ENCODE results near the gene HM13.
A peak's percentile ranks its signal among the peaks of the same experiment; 100 is the strongest.
"Not testable (repeated sequence)": the region's sequence is repeated elsewhere in the genome, so short reads cannot be mapped to it uniquely, and the experiment has no call there.

The HM13 gene

DNA sequence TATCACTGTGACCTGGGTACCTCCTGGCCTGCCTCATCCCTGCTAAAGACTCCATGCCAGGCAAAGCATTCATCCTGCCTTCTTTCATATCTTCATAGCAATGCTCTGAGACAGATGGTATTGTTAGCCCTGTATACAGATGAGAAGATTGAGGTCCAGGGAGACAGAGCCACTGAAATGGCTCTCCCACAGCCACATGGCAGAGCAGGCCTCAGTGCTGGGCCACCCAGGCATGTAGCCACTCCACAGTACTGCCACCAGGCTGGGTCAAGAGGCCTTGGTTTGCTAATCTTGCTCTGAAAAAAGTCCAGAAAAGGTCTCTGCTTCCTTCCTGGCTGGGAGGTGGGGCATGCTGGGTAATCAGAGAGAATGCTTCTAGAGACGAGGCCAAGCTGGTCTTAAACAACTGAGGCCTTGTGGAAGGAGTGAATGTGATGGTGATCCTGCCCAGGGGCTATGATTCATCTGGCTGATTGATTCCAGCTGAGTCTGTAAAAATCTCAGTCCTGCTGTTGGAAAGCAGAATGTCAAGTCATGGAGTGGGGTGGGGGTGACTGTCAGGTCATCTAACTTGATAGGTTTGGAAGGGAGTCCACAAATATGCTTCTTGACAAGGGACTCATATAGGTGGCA is 29.8 kb downstream of the HM13 start:
- no peak for DNase-seq

DNA sequence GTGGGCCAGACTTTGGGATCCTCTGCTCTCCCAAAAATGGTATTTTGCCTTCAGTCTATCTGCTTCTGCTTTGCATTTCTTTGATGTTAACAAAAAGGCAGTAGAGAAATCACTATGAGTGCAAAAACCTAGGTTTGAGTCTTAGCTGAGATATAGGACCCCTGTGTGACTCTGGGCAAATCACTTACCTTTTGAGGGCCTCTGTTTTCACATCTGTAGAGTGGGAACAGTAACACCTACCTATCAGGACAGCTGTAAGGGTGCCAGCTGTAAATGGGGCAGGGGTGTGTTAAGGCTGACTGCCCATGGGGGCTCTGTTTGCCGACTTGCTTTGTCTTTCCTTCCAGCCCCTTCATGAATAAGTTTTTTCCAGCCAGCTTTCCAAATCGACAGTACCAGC is 30.4 kb downstream of the HM13 start:
- DNase-seq = no peak

DNA sequence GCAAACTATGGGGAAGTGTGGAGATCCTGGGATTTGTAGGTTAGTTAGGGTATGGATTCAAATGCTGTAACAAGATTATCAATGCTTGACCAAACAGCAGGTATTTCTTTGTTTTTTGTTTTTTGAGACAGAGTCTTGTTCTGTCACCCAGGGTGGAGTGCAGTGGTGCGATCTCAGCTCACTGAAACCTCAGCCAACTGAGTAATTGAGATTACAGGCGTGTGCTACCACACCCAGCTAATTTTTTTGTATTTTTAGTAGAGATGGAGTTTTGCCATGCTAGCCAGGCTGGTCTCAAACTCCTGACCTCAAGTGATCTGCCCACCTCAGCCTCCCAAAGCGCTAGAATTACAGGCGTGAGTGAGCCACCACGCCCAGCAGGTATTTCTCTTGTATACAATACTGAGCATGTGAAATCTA is 31.4 kb downstream of the HM13 start:
- DNase-seq = not testable (repeated sequence)

DNA sequence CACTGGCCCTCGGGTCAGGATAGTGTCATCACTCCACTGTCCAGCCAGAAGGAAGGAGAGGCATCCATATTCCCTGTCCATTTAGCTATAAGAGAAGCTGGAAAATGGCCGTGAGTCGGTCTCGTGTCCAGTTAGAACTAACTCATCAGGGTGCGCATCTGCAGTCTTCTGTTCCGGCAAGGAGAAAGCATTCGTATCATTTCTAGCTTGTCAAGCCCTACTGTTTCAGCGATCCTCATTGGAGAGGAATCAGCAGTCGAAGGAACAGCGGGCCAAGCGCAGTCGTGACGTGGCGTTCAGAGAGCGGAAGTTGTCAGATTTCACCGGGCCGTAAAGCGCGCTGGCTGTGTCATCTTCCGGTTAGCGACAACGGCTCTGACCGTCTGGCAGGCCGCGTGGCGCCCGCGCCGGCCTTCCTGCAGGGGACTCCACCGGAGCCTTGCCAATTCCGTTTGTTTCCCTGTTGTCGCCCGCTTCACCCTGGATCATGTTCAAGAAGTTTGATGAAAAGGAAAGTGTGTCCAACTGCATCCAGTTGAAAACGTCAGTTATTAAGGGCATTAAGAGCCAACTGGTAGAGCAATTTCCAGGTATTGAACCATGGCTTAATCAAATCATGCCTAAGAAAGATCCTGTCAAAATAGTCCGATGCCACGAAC is 32.9 kb downstream of the HM13 start:
- DNase-seq = peak; percentile 49

DNA sequence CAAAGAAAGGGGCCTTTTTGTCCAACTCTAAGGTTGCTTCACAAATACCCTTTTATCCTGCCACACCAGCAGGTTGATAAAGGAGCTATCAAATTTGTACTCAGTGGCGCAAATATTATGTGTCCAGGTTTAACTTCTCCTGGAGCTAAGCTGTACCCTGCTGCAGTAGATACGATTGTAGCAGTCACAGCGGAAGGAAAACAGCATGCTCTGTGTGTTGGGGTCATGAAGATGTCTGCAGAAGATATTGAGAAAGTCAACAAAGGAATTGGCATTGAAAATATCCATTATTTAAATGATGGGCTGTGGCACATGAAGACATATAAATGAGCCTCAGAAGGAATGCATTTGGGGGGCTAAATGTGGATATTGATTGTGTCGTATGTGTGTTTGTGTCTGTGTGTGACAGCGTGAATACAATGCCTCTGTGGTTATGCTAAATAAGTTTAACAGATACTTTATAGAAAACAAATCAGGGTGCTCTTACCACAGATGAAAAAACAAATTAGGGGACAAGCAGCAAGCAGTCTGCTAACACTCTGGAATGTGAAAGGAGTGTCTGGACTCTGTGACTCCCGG is 33.6 kb downstream of the HM13 start:
- no peak for DNase-seq

DNA sequence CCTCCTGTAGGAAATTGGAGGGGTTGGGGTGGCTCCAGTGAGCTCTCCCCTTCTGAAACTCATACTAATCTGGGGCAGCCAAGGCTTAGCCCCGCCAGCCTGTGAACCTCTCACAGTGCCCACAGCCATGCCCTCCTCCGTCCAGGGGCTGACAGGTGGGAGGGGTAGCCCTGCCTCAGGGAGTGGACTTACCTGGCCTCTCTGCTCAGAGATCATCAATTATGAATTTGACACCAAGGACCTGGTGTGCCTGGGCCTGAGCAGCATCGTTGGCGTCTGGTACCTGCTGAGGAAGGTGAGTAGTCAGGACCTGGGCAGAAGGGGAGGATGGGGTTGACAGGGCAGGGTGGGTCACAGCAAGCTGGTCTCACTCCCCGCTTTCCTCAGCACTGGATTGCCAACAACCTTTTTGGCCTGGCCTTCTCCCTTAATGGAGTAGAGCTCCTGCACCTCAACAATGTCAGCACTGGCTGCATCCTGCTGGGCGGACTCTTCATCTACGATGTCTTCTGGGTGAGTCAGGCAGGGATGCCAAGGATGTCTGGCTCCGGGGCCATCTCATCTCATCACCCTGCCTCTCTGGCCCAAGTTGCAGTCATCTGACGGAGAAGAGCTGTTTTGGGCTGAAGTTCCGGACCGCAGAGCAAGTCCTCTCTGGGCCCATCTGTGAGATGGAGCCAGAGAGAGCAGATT is 34.7 kb downstream of the HM13 start:
- no peak for DNase-seq

DNA sequence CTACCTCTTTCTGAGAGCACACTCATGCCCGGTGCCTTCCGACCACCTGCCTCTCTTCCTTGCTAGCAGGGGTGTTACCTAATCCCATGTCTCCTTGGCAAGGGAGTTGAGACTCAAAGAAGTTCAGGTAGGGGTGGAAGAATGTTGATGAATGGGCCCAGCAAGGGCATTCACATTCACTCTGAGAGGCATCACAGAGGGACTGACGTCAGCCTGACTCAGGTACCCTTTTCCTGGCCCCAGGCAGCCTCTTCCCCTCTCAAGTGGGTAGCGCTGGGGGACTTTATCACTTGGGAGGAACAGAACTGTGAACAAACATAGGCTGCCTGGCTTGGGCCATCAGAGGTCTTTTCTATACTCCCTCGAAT is 35.3 kb downstream of the HM13 start:
- no peak for DNase-seq

DNA sequence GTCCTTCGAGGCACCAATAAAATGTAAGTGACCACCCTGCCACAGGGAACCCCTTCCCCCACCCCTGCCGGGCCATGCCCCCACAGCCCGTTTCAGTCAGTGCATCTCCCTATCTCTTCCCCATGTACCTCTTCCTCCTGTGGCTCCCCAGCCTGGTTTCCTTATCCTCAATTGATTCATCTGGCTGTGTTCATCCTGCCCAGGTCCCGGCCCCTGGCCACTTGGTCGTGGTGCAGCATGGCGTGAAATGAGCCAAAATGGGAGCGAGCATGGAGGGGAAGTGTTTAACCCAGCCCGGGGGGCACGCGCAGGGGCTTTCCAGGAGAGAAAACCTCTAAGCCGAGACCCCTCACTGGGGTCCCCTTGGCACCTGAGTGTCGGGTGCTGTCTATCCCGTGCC is 35.9 kb downstream of the HM13 start:
- DNase-seq = no peak

DNA sequence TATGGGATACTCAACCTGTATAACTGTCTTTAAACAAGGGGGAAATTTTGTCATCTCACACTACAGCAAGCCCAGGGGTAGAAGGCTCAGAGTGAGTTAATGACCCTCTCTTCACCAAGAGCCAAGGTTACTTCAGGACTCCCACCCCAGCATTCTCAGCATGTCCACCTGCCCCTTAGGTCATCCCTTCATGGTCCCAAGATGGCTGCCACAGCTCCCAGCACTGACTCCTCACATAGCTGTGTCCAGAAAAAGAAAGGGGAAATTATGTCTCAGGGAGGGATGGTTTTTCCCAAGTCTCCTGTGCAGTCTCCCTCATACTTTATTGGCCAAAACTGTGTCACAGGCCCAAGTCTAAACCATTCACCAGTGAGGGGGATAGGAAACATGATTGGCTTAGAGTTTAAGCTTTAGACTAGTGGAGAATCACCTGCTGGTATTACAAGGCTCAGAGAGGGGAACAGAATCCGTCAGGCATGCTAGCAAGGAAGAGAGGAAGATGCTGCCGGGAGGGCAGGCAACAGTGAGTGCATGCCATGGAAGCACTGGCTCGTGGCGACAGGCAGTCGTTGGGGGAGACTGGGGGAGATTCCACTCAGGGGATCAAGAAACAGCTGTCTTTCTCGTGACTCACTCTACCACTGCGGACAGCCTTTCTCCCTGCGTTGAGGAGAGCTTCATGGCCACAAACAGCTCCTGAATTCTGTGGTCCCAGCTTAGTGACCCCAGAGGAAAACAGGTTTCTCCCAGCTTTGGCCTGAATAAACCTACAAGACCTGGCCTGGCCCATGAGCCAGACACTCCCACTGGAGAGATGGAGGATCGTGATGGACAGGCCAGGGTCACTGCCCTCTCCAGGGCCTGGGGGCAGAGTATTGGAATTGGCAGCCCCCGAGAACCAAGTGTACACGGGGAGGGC is 37.2 kb downstream of the HM13 start:
- no peak for DNase-seq

DNA sequence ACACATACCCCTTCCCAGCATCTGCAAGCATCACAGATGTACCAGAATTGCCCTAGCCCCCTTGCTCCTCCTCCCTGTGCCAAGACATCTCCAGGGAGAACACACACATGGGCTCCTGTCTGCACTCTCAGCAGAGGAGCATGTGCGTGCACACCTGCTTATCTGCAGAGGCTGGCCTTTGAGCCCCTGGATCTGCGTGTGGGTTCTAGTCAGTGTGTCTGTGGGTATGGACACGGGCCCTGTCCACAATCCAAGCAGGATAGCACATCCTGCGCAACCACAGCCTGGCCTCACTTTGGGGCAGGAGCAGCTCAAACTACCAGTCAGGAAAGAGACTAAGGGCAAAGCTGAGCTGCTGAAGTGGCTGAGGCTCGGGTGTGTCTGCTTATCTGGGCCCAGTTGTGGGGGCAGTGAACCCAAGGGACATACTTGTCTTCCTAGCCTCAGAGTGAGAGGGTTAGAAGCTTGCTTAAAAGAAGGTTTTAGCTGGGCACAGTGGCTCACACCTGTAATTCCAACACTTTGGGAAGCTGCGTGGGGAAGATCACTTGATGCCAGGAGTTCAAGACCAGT is 41.0 kb downstream of the HM13 start:
- DNase-seq = no peak

DNA sequence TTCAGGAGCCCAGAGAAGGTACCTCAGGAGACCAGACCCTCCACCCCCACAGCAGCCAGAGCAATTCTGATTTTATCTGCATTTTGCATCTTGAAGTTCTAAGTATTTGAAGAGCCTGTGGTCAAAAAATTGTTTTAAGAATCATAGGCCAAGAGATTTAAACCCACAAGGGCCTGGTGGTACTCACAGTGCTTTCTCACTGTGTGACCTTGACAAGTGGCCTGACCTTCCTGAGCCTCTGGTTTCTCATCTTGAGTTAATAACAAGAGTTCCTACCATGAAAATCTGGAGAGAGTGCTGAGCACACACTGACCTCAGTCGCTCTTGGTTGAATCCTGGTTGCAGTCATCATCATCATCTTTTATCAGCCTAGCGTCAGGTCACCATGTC is 45.5 kb downstream of the HM13 start:
- no peak for DNase-seq

DNA sequence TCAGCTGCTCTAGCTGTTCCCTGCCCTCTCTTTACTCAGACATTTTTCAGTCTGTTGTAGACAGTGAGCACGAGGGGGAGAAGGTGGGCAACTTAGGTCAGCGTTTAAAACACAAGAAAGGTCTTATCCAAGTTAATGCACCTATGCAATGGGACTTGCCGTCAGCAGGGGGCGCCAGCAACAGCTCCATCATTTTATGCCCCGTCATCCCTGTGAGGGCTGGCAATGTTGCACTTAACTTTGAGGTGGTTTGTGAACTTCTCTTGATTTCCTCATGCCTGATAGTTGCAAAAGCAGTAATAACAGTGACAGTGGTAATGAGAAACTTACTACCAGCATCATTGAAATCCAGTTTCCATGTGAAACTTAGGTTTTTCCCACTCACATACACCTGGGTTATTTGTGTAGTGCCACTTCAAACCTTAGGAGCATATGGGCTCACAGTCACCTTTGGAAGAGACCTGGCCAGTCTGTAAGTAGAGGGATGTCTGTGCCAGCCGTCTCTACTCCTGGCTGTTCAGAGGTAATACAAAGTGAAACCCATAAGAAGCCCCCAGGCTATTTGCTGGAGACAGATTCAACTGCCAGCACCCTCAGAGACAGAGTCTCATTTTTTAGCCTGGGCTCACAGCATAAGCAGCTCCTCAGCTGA is 46.0 kb downstream of the HM13 start:
- peak; percentile 46 for DNase-seq

DNA sequence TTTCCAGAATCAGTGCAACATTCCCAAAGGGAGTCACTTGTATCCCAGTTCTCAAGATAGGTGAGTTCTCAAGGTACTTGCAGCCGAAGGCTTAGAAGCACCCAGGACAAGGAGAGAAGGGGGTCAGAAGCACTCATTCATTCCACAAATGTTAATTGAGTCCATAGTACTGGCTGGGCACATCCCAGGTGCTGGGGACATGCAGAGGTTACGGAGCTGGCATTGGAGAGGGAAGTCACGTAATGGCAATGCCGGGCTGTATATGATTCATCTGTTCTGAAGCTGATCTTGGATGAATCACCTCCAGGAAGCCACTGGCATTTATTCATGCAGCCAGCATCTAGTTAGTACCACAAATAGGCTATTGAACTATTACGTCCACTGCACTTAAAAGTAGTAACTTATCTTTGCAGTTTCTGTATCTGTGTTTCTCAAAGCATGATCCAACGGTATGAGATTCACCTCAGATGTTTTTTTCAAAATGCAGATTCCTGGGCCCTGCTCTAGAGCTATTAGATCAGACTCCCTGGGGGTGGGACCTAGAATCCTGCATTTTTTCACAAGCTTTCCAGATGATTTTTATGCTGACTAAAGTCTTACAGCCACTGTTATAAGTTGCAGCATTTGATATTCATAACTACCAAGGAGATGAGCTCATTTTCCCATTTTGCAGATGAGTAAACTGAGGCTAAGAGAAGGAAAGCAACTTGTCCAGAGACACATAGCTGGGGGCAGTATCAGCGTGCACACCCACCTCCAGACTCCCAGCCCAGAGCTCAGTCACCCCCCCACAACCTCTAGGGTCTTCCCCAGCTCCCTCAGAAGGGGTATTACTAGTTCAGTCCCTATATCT is 46.7 kb downstream of the HM13 start:
- no peak for DNase-seq

DNA sequence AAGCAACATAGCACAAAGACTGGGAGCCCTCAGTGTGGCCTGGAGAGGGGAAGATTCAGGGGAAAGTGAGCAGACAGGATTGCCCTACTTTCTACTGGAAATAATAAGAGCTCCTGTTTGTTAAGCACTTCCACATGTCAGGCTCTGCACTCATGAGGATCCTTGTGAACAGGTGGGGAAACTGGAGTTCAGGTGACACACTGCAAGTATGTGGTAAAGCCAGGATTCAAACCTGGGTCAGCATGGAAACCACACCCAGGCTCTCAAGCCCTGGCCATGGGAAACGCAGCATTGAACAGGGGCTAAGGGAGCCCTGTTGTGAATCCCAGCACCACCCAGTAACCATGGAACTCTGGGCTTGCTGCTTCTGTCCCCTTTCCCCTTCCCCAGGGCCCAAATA is 48.0 kb downstream of the HM13 start:
- no peak for DNase-seq

DNA sequence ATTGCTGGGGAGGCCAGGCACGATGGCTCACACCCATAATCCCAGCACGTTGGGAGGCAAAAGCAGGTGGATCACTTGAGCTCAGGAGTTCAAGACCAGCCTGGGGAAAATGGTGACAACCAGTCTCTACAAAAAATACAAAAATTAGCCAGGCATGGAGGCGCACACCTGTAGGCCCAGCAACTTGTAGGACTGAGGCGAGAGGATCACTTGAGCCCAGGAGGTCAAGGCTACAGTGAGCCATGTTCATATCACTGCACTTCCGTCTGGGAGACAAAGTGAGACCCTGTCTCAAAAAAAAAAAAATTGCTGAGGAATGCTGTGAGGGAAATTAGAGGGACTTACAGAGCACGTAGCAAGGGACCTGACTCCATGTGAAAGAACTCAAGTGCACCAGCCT is 50.0 kb downstream of the HM13 start:
- DNase-seq = no peak

DNA sequence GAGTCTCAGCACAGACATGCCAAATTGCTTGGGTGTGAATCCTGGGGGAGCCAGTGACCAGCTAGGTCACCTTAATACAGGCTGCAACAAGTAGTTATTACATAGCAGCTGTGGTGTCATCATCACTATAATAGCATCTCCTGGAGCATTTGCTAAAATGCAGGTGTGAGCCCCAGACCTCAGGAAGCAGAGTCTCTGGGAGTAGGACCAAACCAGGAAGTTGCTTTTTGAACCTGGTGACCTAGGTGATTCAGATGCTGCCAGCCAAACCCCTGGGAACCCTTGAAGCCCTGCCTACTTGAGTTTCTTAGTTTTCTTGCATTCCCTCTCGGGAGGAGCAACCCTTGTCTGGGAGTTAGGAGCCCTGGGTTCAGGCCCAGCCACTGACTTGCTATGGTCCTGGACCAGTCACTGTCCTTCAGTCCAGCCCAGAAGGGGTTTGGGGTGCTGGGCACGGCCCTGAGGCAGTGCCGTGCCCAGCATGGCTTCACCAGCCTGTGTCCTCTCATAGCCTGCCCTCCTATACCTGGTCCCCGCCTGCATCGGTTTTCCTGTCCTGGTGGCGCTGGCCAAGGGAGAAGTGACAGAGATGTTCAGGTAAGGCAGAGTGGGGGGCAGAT is 51.6 kb downstream of the HM13 start:
- no peak for DNase-seq

DNA sequence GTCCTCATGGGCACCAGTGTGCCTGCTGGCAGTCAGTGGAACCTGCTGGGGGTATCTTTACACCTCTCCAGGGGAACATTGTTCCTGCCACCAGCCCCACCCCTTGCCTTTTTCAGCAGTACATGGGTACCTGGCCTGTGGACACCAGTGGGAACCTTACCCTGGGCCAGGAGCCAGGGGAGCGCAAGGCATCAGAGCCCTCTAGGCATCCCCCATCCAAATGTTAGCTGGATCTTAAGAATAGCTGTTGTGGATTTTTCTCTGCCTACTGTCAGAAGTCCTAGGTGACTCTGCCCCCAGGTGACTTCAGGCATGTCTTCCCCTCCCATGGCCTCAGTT is 52.0 kb downstream of the HM13 start:
- no peak for DNase-seq

DNA sequence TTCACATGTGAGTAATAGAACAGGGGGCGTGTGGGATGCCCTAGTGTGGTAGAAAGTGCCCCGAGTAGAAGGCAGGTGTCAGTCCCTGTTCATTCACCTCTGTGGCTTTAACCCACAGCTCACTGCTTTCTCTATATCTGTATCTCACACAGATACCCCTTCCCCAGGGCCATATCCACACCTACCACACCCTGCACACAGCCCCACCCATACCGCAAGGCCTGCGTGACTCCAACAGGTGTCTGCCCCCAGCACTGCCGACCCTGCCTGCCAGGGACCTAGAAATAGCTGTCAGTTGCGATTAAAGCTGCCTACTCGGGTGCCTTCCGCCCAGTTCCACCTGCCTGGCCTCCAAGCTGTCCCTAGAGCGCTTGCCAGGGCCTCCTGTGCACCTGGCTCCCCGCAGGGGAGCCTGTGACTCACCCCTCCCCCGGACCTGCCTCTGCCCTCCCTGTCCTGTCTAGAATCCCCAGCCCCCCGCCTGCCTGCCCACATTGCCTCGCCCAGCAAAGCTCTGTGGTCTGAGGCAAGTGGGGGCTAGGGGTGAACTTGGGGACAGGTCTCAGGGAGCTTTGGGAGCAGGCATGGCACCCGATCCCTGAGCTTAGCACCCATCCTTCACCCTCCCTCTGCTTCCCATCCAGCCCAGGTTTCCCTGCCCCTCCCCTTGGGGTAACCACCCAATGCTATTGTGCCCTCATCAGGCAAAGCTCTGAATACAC is 52.6 kb downstream of the HM13 start:
- DNase-seq = no peak

DNA sequence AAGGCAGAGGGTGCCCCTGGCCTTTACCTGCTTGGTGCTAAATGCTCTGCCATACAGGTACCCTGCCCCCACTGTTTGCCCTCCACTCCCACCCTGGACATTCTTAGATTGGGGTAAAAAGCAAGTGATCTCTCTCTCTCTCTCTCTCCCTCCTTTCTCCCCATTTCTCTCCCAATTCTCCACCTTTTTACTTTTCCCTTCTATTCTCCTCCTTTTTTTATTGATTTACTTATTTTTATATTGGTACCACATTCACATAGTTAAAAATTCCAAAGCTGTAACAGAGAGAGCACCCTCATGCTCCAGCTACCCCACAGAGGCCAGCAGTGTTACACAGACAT is 53.1 kb downstream of the HM13 start:
- no peak for DNase-seq

DNA sequence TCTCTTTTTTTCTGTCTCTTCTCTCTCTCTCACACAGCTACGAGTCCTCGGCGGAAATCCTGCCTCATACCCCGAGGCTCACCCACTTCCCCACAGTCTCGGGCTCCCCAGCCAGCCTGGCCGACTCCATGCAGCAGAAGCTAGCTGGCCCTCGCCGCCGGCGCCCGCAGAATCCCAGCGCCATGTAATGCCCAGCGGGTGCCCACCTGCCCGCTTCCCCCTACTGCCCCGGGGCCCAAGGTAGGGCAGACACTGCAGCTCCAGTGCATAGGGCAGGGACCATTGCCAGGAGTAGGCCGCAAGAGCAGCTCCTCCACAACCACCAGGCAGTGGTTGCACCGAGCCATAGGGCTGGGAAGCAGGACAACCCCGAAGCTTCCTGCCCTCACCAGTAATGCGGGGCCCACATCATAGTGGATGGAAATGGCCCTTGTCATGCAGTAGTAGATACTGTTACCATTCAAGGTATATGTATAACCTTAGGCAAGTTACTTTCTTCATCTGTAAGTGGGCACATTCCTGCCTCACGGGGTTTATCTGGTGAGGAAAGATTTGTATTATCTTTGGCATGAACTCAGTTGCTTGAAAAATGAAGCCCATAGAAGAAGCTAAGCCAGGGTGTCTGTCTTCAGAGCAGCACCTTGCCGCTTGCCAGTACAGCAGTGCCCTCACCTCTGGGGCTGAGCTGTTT is 53.9 kb downstream of the HM13 start:
- no peak for DNase-seq
